Mucosa of descending colon (tissue), 3 donors: ENCODE results near the gene COMMD1. TPM values are rescaled to one million over a fixed set of nuclear protein-coding genes. Genes with fewer than 3 reads are reported as not detected.

Experiments used
- ATAC-seq: fragments of 200-7000 bp; cut with Tn5 transposase; one replicate; pipeline ENCODE4 v1.9.1; 2020; ENCODE audit warnings: mild to moderate bottlenecking, moderate library complexity
- DNase-seq, 3 donors: peaks; one replicate each; pipeline ENCODE4 v3.0.0-alpha.2; 2020
- H3K36me3 ChIP-seq: fragments of 200-600 bp; one replicate; pipeline ENCODE4 v1.8.0; 2021; ENCODE audit warnings: low read depth, mild to moderate bottlenecking
- H3K4me1 ChIP-seq: fragments of 200-600 bp; one replicate; pipeline ENCODE4 v1.8.0; 2021; ENCODE audit warnings: low read depth, mild to moderate bottlenecking
- H3K4me3 ChIP-seq: fragments of 200-600 bp; one replicate; pipeline ENCODE4 v1.8.0; 2021; ENCODE audit warnings: mild to moderate bottlenecking
- H3K9me3 ChIP-seq: fragments of 200-600 bp; one replicate; pipeline ENCODE4 v1.8.0; 2021; ENCODE audit warnings: mild to moderate bottlenecking
- intact Hi-C, 2 donors: fragments of 100-400 bp; cut with DNase I in 1 of 2; cut with micrococcal nuclease in 1 of 2; formaldehyde crosslinking; loops; one replicate each; pipeline versions ENCODE4 v1.11.0 to v1.11.1; 2022; cut with DNase I, micrococcal nuclease
- total RNA-seq, 3 donors: library from RNA; stranded (reverse); fragmentation: NEBNext Ultra II Directional in 2 of 3; extraction: Animal tissue kit (Norgen Biotek cat#: 25700) in 2 of 3; gene quantifications; one replicate each; pipeline versions ENCODE4 v1.2.1 to v1.2.4, GENCODE V29; 2021 to 2023
- TF ChIP-seq, protein P1 (sequence below): fragments of 200-600 bp; IDR thresholded peaks from one replicate; pipeline ENCODE4 v1.8.0; 2022; ENCODE audit warnings: antibody characterized with exemption, mild to moderate bottlenecking
- donor health status: DM: no; HTN: no; CAD: no; lungs with moderate emphysema.
- donor health status: DM: no; HTN: no; CAD: no.
- donor health status: DM: no; HTN: yes; CAD: no.

The COMMD1 gene
- total RNA-seq, 3 donors from 2014 or later = 21.5 to 33.5 (median 24.8) TPM

GRCh38 chr2:62054916-62055450 is 149.5 kb downstream of the COMMD1 start:
- Histone ChIP-seq H3K9me3 (no peaks in the 10 kb centered on the region), H3K4me1 (no peaks in the 10 kb centered on the region), H3K36me3 (no peaks in the 10 kb centered on the region), H3K4me3 (no peak overlapping the region)
- DNase-seq (no peak), ATAC-seq (no peak)
- intact Hi-C loops = no loop called here
- TF ChIP-seq, protein P1, sequence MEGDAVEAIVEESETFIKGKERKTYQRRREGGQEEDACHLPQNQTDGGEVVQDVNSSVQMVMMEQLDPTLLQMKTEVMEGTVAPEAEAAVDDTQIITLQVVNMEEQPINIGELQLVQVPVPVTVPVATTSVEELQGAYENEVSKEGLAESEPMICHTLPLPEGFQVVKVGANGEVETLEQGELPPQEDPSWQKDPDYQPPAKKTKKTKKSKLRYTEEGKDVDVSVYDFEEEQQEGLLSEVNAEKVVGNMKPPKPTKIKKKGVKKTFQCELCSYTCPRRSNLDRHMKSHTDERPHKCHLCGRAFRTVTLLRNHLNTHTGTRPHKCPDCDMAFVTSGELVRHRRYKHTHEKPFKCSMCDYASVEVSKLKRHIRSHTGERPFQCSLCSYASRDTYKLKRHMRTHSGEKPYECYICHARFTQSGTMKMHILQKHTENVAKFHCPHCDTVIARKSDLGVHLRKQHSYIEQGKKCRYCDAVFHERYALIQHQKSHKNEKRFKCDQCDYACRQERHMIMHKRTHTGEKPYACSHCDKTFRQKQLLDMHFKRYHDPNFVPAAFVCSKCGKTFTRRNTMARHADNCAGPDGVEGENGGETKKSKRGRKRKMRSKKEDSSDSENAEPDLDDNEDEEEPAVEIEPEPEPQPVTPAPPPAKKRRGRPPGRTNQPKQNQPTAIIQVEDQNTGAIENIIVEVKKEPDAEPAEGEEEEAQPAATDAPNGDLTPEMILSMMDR = no peak

GRCh38 chr2:62055724-62056336 is 150.4 kb downstream of the COMMD1 start:
- ATAC-seq = no peak
- TF ChIP-seq, protein P1 = no peak
- intact Hi-C loops = no loop called here

DNA sequence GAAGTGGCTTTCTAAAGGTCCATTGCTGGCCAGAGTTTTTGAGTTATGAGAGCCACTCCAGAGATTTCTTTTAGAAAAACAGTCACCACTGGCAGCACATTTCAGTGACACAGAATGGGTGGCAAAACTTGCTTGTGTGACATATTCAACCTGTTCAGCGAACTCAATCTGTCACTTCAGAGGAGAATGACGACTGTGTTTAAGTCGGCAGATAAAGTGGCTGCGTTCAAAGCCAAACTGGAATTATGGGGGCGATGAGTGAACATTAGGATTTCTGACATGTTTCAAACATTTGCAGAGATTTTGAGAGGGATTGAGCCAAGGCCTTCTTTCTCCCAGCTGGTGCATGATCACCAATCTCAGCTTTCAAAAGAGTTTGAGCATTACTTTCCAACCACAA is 150.9 kb downstream of the COMMD1 start:
- no peaks in the 10 kb centered on the region for H3K4me1 ChIP-seq
- no peaks in the 10 kb centered on the region for H3K9me3 ChIP-seq
- no peak for DNase-seq
- intact Hi-C loops = no loop called here
- TF ChIP-seq, protein P1 = no peak
- H3K36me3 ChIP-seq = no peaks in the 10 kb centered on the region
- ATAC-seq = no peak
- H3K4me3 ChIP-seq = no peak overlapping the region

More at GRCh38 chr2:62055724-62056336, 150.4 kb downstream of the COMMD1 start:
- DNase-seq = no peak
- Histone ChIP-seq H3K9me3 (no peaks in the 10 kb centered on the region), H3K4me1 (no peaks in the 10 kb centered on the region), H3K4me3 (no peak overlapping the region), H3K36me3 (no peaks in the 10 kb centered on the region)

DNA sequence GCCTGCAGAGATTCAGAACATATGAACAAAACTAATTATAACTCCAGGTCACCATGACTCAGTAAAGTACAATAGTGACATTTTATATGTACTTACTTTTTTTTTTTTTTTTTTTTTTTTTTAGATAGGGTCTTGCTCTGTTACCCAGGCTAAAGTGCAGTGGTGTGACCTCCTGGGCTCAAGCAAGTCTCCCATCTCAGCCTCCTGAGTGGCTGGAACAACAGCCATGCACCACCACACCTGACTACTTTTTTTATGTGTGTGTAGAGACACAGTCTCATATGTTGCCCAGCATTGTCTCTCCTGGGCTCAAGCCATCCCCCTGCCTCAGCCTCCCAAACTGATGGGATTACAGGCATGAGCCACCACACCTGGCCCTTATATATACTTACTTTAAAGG is 159.8 kb downstream of the COMMD1 start:
- Histone ChIP-seq H3K4me3 (no peak overlapping the region), H3K9me3 (no peaks in the 10 kb centered on the region), H3K36me3 (no peaks in the 10 kb centered on the region), H3K4me1 (no peaks in the 10 kb centered on the region)
- TF ChIP-seq, protein P1 = no peak
- ATAC-seq (no peak), DNase-seq (no peak)
- intact Hi-C loops = no loop called here

- TF ChIP-seq, protein P1 = no peak
- DNase-seq = no peak
- no peaks in the 10 kb centered on the region for H3K36me3 ChIP-seq
- peaks cover 12% of the 10 kb centered on the region for H3K9me3 ChIP-seq
- intact Hi-C loops = no loop called here
- no peak overlapping the region for H3K4me3 ChIP-seq
- no peak for ATAC-seq
- H3K4me1 ChIP-seq = no peaks in the 10 kb centered on the region
Observed at GRCh38 chr2:62071126-62071598, 165.7 kb downstream of the COMMD1 start.
